Neural progenitor cell (in vitro differentiated cells): ENCODE measurements around the gene CCDC152.

ENCODE experiments used
- CTCF ChIP-seq: fragments of 200-600 bp; sonication (generic); IDR thresholded peaks from 2 replicates; pipeline ENCODE4 v1.5.1; 2017; ENCODE audit warnings: antibody characterized with exemption, mild to moderate bottlenecking
- EZH2 ChIP-seq: fragments of 200-600 bp; sonication (generic); IDR thresholded peaks from 2 replicates; pipeline ENCODE4 v1.6.1; 2017; ENCODE audit warnings: antibody characterized with exemption, mild to moderate bottlenecking, moderate library complexity
- EZH2phosphoT487 ChIP-seq: fragments of 200-600 bp; sonication (generic); IDR thresholded peaks from 2 replicates; pipeline ENCODE4 v1.6.1; 2017; ENCODE audit warnings: antibody characterized with exemption

GRCh38 chr5:42781584-42781983 lies 25.0 kb downstream of the CCDC152 start:
- TF ChIP-seq CTCF: no peak
- no peak for TF ChIP-seq EZH2
- TF ChIP-seq EZH2phosphoT487: no peak
